Measurements from ENCODE around the gene CKAP2L.

GRCh38 chr2:112727276-112728028 lies 37.0 kb downstream of the CKAP2L start:
- TF ChIP-seq CREB1 (IDR thresholded peaks at IDR 0.05; ENCODE audit: low read depth) (no peak), USF1 (IDR thresholded peaks at IDR 0.05) (no peak), ZBTB7A (IDR thresholded peaks at IDR 0.05; ENCODE audit: low read depth) (no peak), FOXM1 (IDR thresholded peaks at IDR 0.05; ENCODE audit: borderline replicate concordance, low read depth) (no peak), TAF1 (IDR thresholded peaks at IDR 0.05; ENCODE audit: low read depth) (no peak), EP300 (IDR thresholded peaks at IDR 0.05; ENCODE audit: borderline replicate concordance) (no peak), MAX (IDR thresholded peaks at IDR 0.05) (no peak), NFIC (IDR thresholded peaks at IDR 0.05) (no peak), CEBPB (IDR thresholded peaks at IDR 0.05) (no peak), REST (IDR thresholded peaks at IDR 0.05; ENCODE audit: low read depth) (no peak), TEAD4 (IDR thresholded peaks at IDR 0.05) (no peak)
